Loucy (cell line): Measurements from ENCODE around the gene FASLG.

ENCODE experiments used
- CTCF ChIP-seq: fragments of 200-600 bp; sonication (generic); conservative IDR thresholded peaks from 2 replicates; pipeline ENCODE4 v1.5.1; 2014; ENCODE audit warnings: mild to moderate bottlenecking, antibody characterized with exemption, low read length
- EZH2phosphoT487 ChIP-seq: fragments of 200-600 bp; IDR thresholded peaks from 2 replicates; pipeline ENCODE4 v1.6.1; 2018; ENCODE audit warnings: antibody characterized with exemption, mild to moderate bottlenecking, moderate library complexity, borderline replicate concordance

GRCh38 chr1:172698224-172698623 is 39.3 kb downstream of the FASLG start:
- no peak for TF ChIP-seq CTCF
- TF ChIP-seq EZH2phosphoT487, result no peak
